GM18870 (cell line): ENCODE data around the gene MS4A6E.
"Not testable (repeated sequence)": the region's sequence is repeated elsewhere in the genome, so short reads cannot be mapped to it uniquely, and the experiment has no call there.

ENCODE experiments used
- ATAC-seq: cut with Tn5 transposase; IDR thresholded peaks from one replicate; pipeline ENCODE4 v1.9.1; 2021; ENCODE audit warnings: moderate library complexity; ENCODE audit not compliant: unreplicated experiment

The MS4A6E gene

DNA sequence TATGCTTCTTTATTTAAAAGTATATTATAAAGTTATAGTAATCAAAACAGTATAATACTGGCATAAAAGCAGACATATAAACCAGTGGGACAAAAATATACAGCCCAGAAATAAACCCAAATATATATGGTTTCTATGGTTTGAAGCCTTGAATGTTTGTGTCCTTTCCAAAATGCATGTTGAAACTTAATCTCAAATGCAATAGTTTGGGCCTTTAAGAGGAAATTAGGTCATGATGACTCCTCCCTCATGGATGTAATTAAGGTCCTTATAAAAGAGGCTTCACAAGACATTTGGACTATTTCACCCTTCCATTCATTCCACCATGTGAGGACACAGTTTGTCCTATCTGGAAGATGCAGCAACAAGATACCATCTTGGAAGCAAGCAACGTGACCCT, at the start of gene MS4A6E:
MS4A6E (plus strand) TSS at position 301 of the 400 bp plus-strand sequence. CDS start 7,641 bp downstream, outside the sequence.
- ATAC-seq: no peak

GRCh38 chr11:60280412-60280811, 46.6 kb upstream of the MS4A6E start, which contains the start of gene MS4A4A:
TSS of gene MS4A4A (plus strand) at chr11:60280666. CDS start at chr11:60280676, 10 bp downstream.
- no peak for ATAC-seq

DNA sequence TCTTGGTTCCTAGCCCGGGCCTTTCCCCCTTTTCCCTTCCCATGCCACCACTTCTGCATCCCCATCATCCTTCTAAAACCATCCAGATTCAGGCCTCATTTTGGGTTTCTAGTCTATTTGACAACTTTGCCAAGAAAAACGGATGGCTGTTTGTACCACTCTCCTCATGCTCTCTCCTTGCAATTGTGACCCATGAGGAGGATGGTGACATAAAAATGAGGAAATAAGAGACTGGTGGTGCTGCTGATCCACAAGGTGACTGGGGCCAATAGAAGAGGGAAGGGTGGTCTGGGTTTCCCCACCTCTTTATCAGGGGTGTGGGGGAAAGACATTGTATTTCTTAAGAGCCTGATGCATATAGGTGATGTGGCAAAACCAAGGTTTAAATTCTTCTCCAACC, 45.6 kb upstream of the MS4A6E start:
- no peak for ATAC-seq

GRCh38 chr11:60282286-60282685, 44.8 kb upstream of the MS4A6E start:
- ATAC-seq: no peak

DNA sequence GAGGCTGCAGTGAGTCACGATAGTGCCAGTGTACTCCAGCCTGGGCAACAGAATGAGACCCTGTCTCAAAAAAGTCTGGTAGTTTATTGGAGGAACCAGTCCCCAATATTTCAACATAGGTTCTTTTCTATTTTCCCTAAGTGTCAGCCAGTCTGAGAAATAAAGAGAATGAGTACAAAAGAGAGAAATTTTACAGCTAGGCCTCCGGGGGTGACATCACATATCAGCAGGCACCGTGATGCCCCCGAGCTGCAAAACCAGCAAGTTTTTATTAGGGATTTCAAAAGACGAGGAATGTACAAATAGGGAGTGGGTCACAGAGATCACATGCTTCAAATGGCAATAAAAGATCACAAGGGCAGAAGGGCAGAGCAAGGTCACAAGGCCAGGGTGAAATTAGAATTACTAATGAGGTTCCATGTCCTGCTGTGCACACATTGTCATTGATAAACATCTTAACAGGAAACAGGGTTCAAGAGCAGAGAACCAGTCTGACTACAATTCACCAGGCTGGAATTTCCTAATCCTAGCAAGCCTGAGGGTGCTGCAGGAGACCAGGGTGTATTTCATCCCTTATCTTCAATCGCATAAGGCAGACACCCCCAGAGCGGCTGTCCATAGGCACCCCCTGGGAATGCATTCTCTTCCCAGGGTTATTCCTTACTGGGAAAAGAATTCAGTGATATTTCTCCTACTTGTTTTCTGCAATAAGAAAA, 41.5 kb upstream of the MS4A6E start:
- not testable (repeated sequence) for ATAC-seq

- no peak for ATAC-seq
Measured at GRCh38 chr11:60288531-60288930, 38.5 kb upstream of the MS4A6E start.

- no peak for ATAC-seq
Measured at GRCh38 chr11:60292145-60292544, 34.9 kb upstream of the MS4A6E start.

DNA sequence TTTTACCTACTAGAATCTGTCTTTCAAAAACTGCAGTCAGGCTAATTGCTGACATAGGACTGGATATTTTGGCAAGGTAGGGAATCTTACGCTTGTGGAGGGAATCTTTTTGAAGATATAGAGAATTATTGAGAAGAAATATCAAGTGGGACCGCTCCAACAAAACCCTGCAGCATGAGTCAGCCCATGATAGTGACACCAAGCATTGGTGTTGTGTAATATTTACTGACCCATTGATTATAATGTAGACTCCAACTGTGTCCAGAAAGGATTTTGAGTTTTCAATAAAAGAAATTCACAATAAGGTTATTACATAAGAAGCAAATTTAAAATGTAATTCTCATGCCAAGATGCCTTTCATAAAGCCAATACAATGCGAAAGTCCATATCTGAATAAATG, 25.9 kb upstream of the MS4A6E start:
- no peak for ATAC-seq

GRCh38 chr11:60301884-60302283, 25.2 kb upstream of the MS4A6E start:
- not testable (repeated sequence) for ATAC-seq

- ATAC-seq: no peak
Measured at GRCh38 chr11:60303661-60304060, 23.4 kb upstream of the MS4A6E start.

DNA sequence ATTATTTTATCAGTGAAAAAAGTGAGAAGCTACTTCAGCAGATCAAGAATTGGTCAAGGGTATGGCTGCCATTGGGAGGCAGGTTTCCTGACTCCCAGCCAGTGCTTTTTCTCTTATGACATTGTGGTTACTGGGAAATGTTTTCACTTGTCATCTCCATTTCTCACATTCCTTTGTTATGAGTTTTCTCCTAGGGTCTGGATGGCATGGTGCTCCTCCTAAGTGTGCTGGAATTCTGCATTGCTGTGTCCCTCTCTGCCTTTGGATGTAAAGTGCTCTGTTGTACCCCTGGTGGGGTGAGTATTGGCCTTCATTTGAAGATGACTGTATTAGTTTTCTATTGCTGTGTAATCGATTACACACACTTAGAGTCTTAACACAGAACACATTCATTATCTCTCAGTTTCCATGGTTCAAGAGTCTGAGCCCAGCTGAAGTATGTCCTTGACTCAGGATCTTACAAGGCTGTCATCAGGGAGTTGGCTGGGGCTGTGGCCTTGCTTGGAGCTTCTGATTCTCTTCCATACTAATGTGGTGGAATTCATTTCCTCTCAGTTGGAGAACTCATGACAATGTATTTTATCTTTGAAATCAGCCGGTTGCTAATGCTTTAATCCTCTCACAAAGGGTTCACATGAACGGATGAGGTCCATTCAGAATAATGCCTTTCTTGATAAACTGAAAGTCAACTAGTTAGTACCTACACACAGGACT, 21.0 kb upstream of the MS4A6E start:
- no peak for ATAC-seq

DNA sequence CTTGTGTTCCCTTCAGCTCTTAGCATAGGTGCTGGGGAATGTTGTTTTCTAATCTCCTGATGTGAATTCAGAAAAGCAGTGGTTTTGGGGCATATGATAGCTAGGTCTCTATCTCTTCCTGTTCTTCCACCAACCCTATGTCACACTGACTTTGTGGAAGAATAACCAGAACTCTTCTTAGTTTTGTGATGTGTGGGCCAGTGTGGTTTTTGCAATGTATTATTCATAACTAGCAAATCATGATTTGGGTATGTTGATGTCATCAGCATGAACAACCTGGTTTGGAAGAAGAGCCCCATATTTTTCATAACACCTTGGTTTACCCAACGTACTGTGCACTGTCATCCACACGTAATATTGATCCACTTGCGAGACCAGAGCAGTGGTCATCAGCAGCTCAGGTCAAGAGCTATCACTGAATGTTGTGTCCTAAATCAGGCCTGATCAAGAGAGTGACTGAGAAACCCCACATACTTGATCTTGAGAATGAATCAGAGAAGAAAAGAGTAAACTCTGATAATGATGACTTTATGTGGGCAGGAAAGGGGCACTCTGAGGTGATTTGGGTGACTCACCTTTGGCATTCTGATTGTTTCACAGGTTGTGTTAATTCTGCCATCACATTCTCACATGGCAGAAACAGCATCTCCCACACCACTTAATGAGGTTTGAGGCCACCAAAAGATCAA, 19.4 kb upstream of the MS4A6E start:
- ATAC-seq: no peak

GRCh38 chr11:60310407-60310998, 16.6 kb upstream of the MS4A6E start:
- no peak for ATAC-seq

DNA sequence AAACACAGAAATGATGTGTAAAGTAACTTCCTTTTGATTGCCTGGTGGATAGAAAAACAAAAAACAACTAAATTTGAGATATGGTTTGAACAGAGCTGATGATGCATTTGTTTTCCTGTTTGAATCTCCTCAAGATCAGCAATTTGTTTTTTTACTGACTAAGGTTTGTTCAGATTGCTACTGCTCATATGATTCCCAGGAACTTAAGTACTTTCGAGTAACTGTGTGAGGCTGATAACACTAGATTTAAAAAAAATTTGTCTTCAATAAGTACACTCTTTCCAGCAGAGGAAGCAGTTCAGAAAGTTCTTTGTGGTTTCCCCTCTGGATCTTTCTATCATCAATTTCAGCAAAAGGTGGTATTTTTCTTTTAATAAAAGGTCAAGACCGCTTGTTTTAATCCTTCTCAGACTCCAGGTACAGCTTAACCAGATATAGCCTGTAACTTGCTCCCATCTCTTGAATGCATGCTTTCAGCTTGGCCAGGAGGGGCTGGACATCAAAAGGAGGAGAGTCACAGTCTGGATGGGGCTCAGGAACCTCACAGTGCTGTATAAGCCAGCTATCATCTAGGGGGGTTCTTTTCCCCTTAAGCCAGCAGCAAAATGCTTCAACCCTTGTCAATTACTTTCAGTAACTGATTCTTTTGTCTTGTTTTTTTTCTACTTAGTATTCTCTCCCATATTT, 12.3 kb upstream of the MS4A6E start:
- no peak for ATAC-seq

DNA sequence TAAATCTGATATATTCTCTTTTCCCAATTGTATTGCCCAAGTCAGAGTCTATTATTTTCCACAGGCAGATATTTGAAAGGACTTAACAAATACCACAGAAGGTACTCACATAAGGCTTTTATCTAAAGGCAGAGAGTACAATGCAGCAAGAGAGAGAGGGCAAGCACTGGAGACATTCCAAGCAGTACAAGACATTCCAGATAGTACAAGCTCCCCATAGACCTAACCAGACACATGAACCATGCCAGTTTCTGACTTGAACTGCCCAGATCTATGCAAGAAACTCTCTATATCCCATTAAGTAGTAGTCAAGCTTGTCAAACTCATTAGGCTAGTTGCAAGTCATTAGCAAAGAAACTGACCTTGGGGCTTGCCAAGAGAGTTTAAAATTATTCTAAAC, 11.2 kb upstream of the MS4A6E start:
- no peak for ATAC-seq

- no peak for ATAC-seq
Measured at GRCh38 chr11:60316317-60316716, 10.7 kb upstream of the MS4A6E start.

GRCh38 chr11:60318726-60319125, 8.3 kb upstream of the MS4A6E start:
- no peak for ATAC-seq

DNA sequence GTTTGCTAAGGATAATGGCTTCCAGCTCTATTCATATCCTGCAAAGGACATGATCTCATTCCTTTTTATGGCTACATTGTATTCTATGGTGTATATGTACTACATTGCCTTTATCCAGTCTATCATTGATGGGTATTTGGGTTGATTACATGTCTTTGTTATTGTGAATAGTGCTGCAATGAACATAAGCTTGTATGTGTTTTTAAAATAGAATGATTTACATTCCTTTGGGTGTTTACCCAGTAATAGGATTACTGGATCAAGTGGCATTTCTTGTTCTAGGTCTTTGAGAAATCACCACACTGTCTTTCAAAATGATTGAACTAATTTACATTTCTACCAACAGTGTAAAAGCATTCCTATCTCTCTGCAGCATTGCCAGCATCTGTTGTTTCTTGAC, 6.0 kb upstream of the MS4A6E start:
- ATAC-seq: no peak

GRCh38 chr11:60328460-60328859, 1.4 kb downstream of the MS4A6E start:
- ATAC-seq: no peak

DNA sequence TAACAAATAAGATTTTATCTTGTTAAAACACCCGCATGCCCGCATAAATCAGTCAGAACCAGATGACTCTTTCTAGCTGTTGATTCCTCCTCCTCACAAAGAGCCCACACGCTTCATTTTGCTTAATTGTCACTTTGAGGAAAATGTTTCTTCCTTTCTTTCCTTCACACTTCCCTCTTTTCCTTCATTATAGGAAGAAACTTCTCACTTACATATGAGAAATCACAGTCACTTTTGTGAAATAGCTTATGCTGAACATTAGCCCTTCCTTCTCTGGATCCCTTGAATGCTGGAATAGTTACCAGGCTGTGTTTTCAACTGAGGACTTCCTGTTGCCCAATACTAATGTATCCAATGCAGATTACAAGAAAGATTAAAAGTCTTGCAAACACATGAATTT, 5.8 kb downstream of the MS4A6E start:
- no peak for ATAC-seq
